ENCODE data around the gene ZFAND3.

GRCh38 chr6:38119516-38119915, 300.0 kb downstream of the ZFAND3 start:
- TF ChIP-seq POLR2A (IDR thresholded peaks at IDR 0.05) (no peak), POLR2AphosphoS5 (IDR thresholded peaks at IDR 0.05) (no peak)
- TF ChIP-seq, protein P1, sequence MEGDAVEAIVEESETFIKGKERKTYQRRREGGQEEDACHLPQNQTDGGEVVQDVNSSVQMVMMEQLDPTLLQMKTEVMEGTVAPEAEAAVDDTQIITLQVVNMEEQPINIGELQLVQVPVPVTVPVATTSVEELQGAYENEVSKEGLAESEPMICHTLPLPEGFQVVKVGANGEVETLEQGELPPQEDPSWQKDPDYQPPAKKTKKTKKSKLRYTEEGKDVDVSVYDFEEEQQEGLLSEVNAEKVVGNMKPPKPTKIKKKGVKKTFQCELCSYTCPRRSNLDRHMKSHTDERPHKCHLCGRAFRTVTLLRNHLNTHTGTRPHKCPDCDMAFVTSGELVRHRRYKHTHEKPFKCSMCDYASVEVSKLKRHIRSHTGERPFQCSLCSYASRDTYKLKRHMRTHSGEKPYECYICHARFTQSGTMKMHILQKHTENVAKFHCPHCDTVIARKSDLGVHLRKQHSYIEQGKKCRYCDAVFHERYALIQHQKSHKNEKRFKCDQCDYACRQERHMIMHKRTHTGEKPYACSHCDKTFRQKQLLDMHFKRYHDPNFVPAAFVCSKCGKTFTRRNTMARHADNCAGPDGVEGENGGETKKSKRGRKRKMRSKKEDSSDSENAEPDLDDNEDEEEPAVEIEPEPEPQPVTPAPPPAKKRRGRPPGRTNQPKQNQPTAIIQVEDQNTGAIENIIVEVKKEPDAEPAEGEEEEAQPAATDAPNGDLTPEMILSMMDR (IDR thresholded peaks at IDR 0.05 in 8 of 11, conservative IDR thresholded peaks at IDR 0.05 in 3 of 11): no peak

Data from spleen (tissue), 7 donors.